Measurements from ENCODE around the gene ZNF354B.
"Not testable (repeated sequence)": the region's sequence is repeated elsewhere in the genome, so short reads cannot be mapped to it uniquely, and the experiment has no call there.

ZNF354B gene

GRCh38 chr5:178851951-178852350, 7.8 kb upstream of the ZNF354B start:
- H3K4me1 Mint-ChIP-seq (ENCODE audit: low read depth): peaks cover 7% of the 10 kb centered on the region
- peaks cover 10% of the 10 kb centered on the region for H3K27me3 Mint-ChIP-seq
- no peak overlapping the region for H3K27ac Mint-ChIP-seq
- H3K4me3 Mint-ChIP-seq: no peak overlapping the region
- peaks cover 15% of the 10 kb centered on the region for H3K9me3 Mint-ChIP-seq
- intact Hi-C loops (cut with micrococcal nuclease): no loop called here
- H3K36me3 Mint-ChIP-seq (ENCODE audit: low read depth): no peaks in the 10 kb centered on the region

- H3K4me1 Mint-ChIP-seq (ENCODE audit: low read depth): peaks cover 7% of the 10 kb centered on the region
- intact Hi-C loops (cut with micrococcal nuclease): no loop called here
- peaks cover 20% of the 10 kb centered on the region for H3K9me3 Mint-ChIP-seq
- H3K36me3 Mint-ChIP-seq (ENCODE audit: low read depth): no peaks in the 10 kb centered on the region
- H3K27me3 Mint-ChIP-seq: peaks cover 10% of the 10 kb centered on the region
- no peak overlapping the region for H3K27ac Mint-ChIP-seq
- no peak overlapping the region for H3K4me3 Mint-ChIP-seq
Observed at GRCh38 chr5:178854284-178854683, 5.5 kb upstream of the ZNF354B start.

DNA sequence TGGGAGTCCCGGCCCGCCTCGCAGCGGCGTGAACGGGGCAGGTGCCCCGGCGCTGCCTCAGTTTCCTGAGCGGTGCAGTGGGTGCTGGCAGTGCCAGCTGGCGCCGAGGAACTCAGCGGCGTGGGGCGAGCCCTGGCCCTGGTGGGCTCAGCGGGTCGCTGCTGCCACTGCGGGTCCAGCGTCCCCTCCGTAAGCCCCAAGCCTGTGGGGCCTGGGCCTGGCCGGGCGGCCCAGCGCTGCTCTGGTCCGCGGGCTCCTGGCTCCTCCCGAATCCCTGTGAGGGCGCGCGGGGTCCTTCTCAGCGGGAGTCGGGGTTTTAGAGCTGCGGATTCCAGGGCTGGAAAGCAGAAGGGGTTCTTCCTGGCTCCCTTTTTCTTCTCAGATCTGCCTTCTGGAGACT, 862 bp downstream of the ZNF354B start:
- H3K9me3 Mint-ChIP-seq; H3K27me3 Mint-ChIP-seq; intact Hi-C loops (cut with micrococcal nuclease): not testable (repeated sequence)
- peaks cover 21% of the 10 kb centered on the region for H3K4me1 Mint-ChIP-seq (ENCODE audit: low read depth)
- peak overlapping the region; percentile 87 for H3K27ac Mint-ChIP-seq
- peaks cover 41% of the 10 kb centered on the region for H3K36me3 Mint-ChIP-seq (ENCODE audit: low read depth)
- H3K4me3 Mint-ChIP-seq: peak overlapping the region; percentile 90

DNA sequence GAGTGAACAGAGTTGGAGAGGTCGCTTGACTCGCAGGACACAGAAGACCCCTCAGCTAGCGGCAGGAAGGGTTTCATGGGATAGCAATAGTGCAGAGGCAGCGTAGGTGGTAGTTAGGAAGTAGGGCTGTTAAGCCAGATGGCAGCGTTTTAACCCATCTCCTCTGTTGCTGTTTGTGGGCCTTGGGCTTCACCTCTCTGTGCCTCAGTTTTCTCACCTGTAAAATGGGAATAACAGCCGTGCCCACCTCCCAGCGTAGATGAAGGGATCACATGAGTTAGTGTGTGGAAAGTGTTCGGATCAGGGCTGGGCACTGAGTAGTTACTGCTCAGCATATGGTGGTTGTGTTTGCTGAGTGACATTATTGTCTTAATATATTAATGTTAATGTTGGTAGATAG, 1.9 kb downstream of the ZNF354B start:
- peaks cover 51% of the 10 kb centered on the region for H3K36me3 Mint-ChIP-seq (ENCODE audit: low read depth)
- peaks cover 14% of the 10 kb centered on the region for H3K9me3 Mint-ChIP-seq
- no peaks in the 10 kb centered on the region for H3K27me3 Mint-ChIP-seq
- peaks cover 25% of the 10 kb centered on the region for H3K4me1 Mint-ChIP-seq (ENCODE audit: low read depth)
- peak overlapping the region; percentile 33 for H3K27ac Mint-ChIP-seq
- intact Hi-C loops (cut with micrococcal nuclease): no loop called here
- H3K4me3 Mint-ChIP-seq: peak overlapping the region; percentile 62

- intact Hi-C loops (cut with micrococcal nuclease): no loop called here
- H3K36me3 Mint-ChIP-seq (ENCODE audit: low read depth): peaks cover 95% of the 10 kb centered on the region
- H3K4me1 Mint-ChIP-seq (ENCODE audit: low read depth): peaks cover 18% of the 10 kb centered on the region
- no peaks in the 10 kb centered on the region for H3K27me3 Mint-ChIP-seq
- no peak overlapping the region for H3K4me3 Mint-ChIP-seq
- H3K27ac Mint-ChIP-seq: peak overlapping the region; percentile 31
- H3K9me3 Mint-ChIP-seq: peaks cover 62% of the 10 kb centered on the region
Observed at GRCh38 chr5:178866946-178867345, 7.2 kb downstream of the ZNF354B start.

GRCh38 chr5:178869577-178869976, 9.8 kb downstream of the ZNF354B start:
- no peak overlapping the region for H3K4me3 Mint-ChIP-seq
- no peak overlapping the region for H3K27ac Mint-ChIP-seq
- H3K4me1 Mint-ChIP-seq (ENCODE audit: low read depth): peaks cover 12% of the 10 kb centered on the region
- no peaks in the 10 kb centered on the region for H3K27me3 Mint-ChIP-seq
- intact Hi-C loops (cut with micrococcal nuclease): no loop called here
- H3K36me3 Mint-ChIP-seq (ENCODE audit: low read depth): peaks cover 100% of the 10 kb centered on the region
- peaks cover 88% of the 10 kb centered on the region for H3K9me3 Mint-ChIP-seq

- intact Hi-C loops (cut with micrococcal nuclease): no loop called here
- no peak overlapping the region for H3K27ac Mint-ChIP-seq
- H3K4me1 Mint-ChIP-seq (ENCODE audit: low read depth): peaks cover 12% of the 10 kb centered on the region
- peaks cover 96% of the 10 kb centered on the region for H3K9me3 Mint-ChIP-seq
- H3K36me3 Mint-ChIP-seq (ENCODE audit: low read depth): peaks cover 100% of the 10 kb centered on the region
- no peak overlapping the region for H3K4me3 Mint-ChIP-seq
- no peaks in the 10 kb centered on the region for H3K27me3 Mint-ChIP-seq
Observed at GRCh38 chr5:178870411-178870810, 10.7 kb downstream of the ZNF354B start.

GRCh38 chr5:178872302-178872701, 12.5 kb downstream of the ZNF354B start:
- intact Hi-C loops (cut with micrococcal nuclease): no loop called here
- Mint-ChIP-seq H3K27me3 (no peaks in the 10 kb centered on the region), H3K9me3 (peaks cover 100% of the 10 kb centered on the region), H3K36me3 (ENCODE audit: low read depth) (peaks cover 100% of the 10 kb centered on the region), H3K4me3 (no peak overlapping the region), H3K27ac (no peak overlapping the region), H3K4me1 (ENCODE audit: low read depth) (peaks cover 2% of the 10 kb centered on the region)

GRCh38 chr5:178883115-178883694, 23.5 kb downstream of the ZNF354B start:
- intact Hi-C loops (cut with micrococcal nuclease): loop anchor here (10.0 kb wide), 1 partner anchor 142 kb away; the partner anchor contains the start of gene ZNF879
- not testable (repeated sequence) for H3K27me3 Mint-ChIP-seq; H3K4me1 Mint-ChIP-seq (ENCODE audit: low read depth); H3K27ac Mint-ChIP-seq; H3K4me3 Mint-ChIP-seq
- peaks cover 91% of the 10 kb centered on the region for H3K36me3 Mint-ChIP-seq (ENCODE audit: low read depth)
- H3K9me3 Mint-ChIP-seq: peaks cover 91% of the 10 kb centered on the region

DNA sequence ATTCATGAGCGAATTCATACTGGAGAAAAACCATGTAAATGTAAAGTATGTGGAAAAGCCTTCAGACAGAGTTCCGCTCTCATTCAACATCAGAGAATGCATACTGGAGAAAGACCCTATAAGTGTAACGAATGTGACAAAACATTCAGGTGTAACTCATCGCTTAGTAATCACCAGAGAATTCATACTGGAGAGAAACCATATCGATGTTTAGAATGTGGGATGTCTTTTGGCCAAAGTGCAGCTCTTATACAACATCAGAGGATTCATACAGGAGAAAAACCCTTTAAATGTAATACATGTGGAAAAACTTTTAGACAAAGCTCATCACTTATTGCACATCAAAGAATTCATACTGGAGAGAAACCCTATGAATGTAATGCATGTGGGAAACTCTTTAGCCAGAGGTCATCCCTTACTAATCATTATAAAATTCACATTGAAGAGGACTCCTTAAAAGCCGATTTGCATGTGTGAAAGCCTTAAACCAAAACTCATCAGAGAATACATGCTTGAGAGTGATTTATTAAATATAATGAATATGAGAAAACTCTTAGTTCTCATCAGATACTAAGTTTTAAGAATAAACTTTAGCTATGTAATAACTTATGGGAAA, 24.2 kb downstream of the ZNF354B start:
- H3K4me1 Mint-ChIP-seq (ENCODE audit: low read depth): no peaks in the 10 kb centered on the region
- intact Hi-C loops (cut with micrococcal nuclease): loop anchor here (10.0 kb wide), 1 partner anchor 141 kb away; the partner anchor contains the start of gene ZNF879
- H3K27me3 Mint-ChIP-seq: no peaks in the 10 kb centered on the region
- H3K36me3 Mint-ChIP-seq (ENCODE audit: low read depth): peaks cover 91% of the 10 kb centered on the region
- no peak overlapping the region for H3K4me3 Mint-ChIP-seq
- H3K9me3 Mint-ChIP-seq: peaks cover 90% of the 10 kb centered on the region
- H3K27ac Mint-ChIP-seq: no peak overlapping the region

DNA sequence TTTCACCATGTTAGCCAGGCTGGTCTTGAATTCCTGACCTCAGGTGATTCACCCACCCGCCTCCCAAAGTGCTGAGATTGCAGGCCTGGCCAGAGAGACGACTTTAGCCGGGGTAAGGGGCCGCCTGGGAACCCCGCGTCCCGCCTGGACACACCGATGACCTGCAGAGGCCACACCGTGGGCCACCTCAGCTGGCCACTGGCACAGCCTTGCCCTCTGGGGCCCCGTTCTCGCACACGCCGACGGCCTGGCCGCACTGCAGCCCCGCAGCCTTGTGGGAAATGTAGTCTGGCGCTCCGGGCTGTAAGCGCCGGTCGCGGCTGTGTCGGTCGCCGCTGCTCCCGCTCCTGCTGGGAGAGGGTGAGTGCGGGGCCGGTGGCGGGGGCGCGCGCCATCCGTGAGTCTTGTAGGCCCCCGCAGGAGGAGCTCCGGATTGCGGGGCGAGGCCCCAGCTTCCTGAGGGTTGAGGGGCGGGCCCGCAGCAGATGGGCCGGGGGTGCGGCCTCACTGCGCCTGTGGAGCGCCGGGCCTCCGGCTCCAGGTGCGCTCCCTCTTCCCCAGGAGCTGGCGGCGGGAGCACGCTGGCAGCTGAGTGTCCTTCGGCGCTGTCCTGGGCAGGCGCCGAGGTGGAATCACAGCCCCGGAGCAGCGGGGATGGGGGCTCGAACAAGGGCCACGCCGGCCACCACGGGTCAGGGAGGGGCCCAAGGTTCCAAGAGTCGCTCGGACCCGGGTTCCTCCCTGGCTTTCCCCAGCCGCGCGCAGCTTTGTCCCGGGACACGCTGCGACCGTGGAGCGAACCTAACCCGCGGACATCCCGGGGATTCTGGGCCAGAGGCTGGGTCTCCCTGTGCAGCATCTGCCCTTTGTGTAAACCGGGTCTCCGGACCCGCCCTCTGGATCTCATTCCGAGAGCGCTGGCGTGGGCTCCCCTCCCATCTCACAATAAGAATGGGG, 36.1 kb downstream of the ZNF354B start, which contains the start of gene ZFP2:
ZFP2 (plus strand) TSS at position 299 of the 957 bp plus-strand sequence. CDS start 35,401 bp downstream, outside the sequence.
- peaks cover 6% of the 10 kb centered on the region for H3K36me3 Mint-ChIP-seq (ENCODE audit: low read depth)
- peaks cover 32% of the 10 kb centered on the region for H3K27me3 Mint-ChIP-seq
- H3K9me3 Mint-ChIP-seq: peaks cover 63% of the 10 kb centered on the region
- H3K4me1 Mint-ChIP-seq (ENCODE audit: low read depth): no peaks in the 10 kb centered on the region
- intact Hi-C loops (cut with micrococcal nuclease): no loop called here
- peak within 1 kb of the TSS; percentile 66 for H3K4me3 Mint-ChIP-seq
- no peak within 1 kb of the TSS for H3K27ac Mint-ChIP-seq

GRCh38 chr5:178899289-178899688, 39.5 kb downstream of the ZNF354B start:
- H3K27ac Mint-ChIP-seq: no peak overlapping the region
- peaks cover 6% of the 10 kb centered on the region for H3K36me3 Mint-ChIP-seq (ENCODE audit: low read depth)
- H3K4me3 Mint-ChIP-seq: no peak overlapping the region
- H3K27me3 Mint-ChIP-seq: peaks cover 28% of the 10 kb centered on the region
- intact Hi-C loops (cut with micrococcal nuclease): no loop called here
- no peaks in the 10 kb centered on the region for H3K4me1 Mint-ChIP-seq (ENCODE audit: low read depth)
- peaks cover 68% of the 10 kb centered on the region for H3K9me3 Mint-ChIP-seq

DNA sequence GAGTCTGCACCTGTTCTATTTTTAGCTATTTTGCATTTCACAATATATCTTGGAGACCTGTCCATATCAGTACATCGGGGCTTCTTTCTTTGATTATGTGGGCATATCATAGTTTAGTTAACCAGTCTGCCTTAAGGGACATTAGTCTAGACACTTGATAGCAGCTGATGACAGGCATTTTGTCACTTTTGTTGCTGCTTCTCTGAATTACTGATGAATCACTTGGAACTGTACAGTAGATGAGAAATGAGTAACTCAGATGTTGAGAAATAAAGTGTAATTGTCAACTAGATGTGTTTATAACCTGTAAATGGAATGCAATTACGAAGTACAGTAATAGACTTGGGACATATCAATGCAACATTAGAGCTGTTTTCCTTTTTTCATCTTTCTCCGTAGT, 43.1 kb downstream of the ZNF354B start:
- Mint-ChIP-seq H3K27me3 (peaks cover 5% of the 10 kb centered on the region), H3K4me1 (ENCODE audit: low read depth) (no peaks in the 10 kb centered on the region), H3K27ac (no peak overlapping the region), H3K36me3 (ENCODE audit: low read depth) (no peaks in the 10 kb centered on the region), H3K4me3 (no peak overlapping the region), H3K9me3 (peaks cover 81% of the 10 kb centered on the region)
- intact Hi-C loops (cut with micrococcal nuclease): no loop called here
